IMR-90 (cell line): ENCODE data around the gene SPAG16. TPM values are rescaled to one million over a fixed set of nuclear protein-coding genes. Genes with fewer than 3 reads are reported as not detected.

Experiments
- ATAC-seq: fragments of 200-7000 bp; cut with Tn5 transposase; 2 replicates; pipeline ENCODE4 v1.9.1; 2020; ENCODE audit warnings: low read depth, mild to moderate bottlenecking, moderate library complexity
- BruUV-seq: library from RNA; stranded (reverse); fragments of 400-500 nt; replicated peaks from 2 replicates; lab custom pipeline; 2021; lab: Mats Ljungman, UMichigan
- CTCF ChIA-PET: fragments of 300-600 bp; formaldehyde crosslinking; extraction: SDS; loops from one replicate; lab custom pipeline; 2021; ENCODE audit warnings: antibody characterized with exemption; lab: Yijun Ruan, JAX
- POLR2A ChIA-PET: fragments of 300-600 bp; sonication (Branson Sonifier 250); formaldehyde crosslinking; loops from one replicate; lab custom pipeline; 2022; ENCODE audit warnings: antibody characterized with exemption; ENCODE audit not compliant: unreplicated experiment; lab: Charles Lee
- DNase-seq: peaks from one replicate; pipeline ENCODE4 v3.0.0; 2013
- H2AFZ ChIP-seq: replicated peaks from 2 replicates; pipeline ENCODE3; 2013; ENCODE audit warnings: low read length, mild to moderate bottlenecking; ENCODE audit not compliant: poor library complexity
- H2AK5ac ChIP-seq: 2 replicates; pipeline ENCODE4 v1.6.1; 2013; ENCODE audit warnings: low read depth, low read length, inconsistent platforms
- H2AK9ac ChIP-seq: replicated peaks from 2 replicates; pipeline ENCODE3; 2013; ENCODE audit warnings: mild to moderate bottlenecking, low read depth, low read length, moderate library complexity; ENCODE audit not compliant: poor library complexity
- H2BK120ac ChIP-seq: 2 replicates; pipeline ENCODE4 v1.6.1; 2013; ENCODE audit warnings: low read depth, low read length, inconsistent platforms
- H2BK15ac ChIP-seq: 3 replicates; pipeline ENCODE4 v1.6.1; 2013; ENCODE audit warnings: low read depth, low read length, inconsistent platforms
- H2BK20ac ChIP-seq: 2 replicates; pipeline ENCODE4 v1.6.1; 2013; ENCODE audit warnings: low read depth, mild to moderate bottlenecking, inconsistent platforms, low read length, moderate library complexity
- H2BK5ac ChIP-seq: 2 replicates; pipeline ENCODE4 v1.6.1; 2013; ENCODE audit warnings: mild to moderate bottlenecking, low read depth, low read length, inconsistent platforms; ENCODE audit not compliant: poor library complexity, severe bottlenecking
- H3K14ac ChIP-seq: replicated peaks from 2 replicates; pipeline ENCODE4 v1.6.1; 2013; ENCODE audit warnings: low read depth, low read length, inconsistent platforms
- H3K18ac ChIP-seq: 2 replicates; pipeline ENCODE4 v1.6.1; 2013; ENCODE audit warnings: low read depth, low read length, control low read depth
- H3K23ac ChIP-seq: 2 replicates; pipeline ENCODE4 v1.6.1; 2013; ENCODE audit warnings: low read depth, low read length, inconsistent platforms
- H3K27ac ChIP-seq: 2 replicates; pipeline ENCODE4 v1.5.1; 2013; ENCODE audit warnings: mild to moderate bottlenecking, control low read depth, low read length; ENCODE audit not compliant: insufficient read depth
- H3K27me3 ChIP-seq: 2 replicates; pipeline ENCODE4 v1.6.1; 2013; ENCODE audit warnings: low read length; ENCODE audit not compliant: control insufficient read depth, insufficient read depth
- H3K36me3 ChIP-seq: 2 replicates; pipeline ENCODE4 v1.6.1; 2013; ENCODE audit warnings: low read length, mixed read lengths; ENCODE audit not compliant: control insufficient read depth, insufficient read depth
- H3K4ac ChIP-seq: 2 replicates; pipeline ENCODE4 v1.6.1; 2013; ENCODE audit warnings: low read depth, low read length, inconsistent platforms
- H3K4me1 ChIP-seq: 2 replicates; pipeline ENCODE4 v1.6.1; 2013; ENCODE audit warnings: low read length, mixed read lengths; ENCODE audit not compliant: control insufficient read depth, insufficient read depth
- H3K4me2 ChIP-seq: 2 replicates; pipeline ENCODE4 v1.6.1; 2013; ENCODE audit warnings: low read depth, mild to moderate bottlenecking, control low read depth, low read length, moderate library complexity
- H3K4me3 ChIP-seq: 2 replicates; pipeline ENCODE4 v1.5.1; 2013; ENCODE audit warnings: low read depth, mild to moderate bottlenecking, control low read depth, low read length, moderate library complexity; ENCODE audit not compliant: insufficient read depth
- H3K56ac ChIP-seq: 2 replicates; pipeline ENCODE4 v1.6.1; 2013; ENCODE audit warnings: low read length, inconsistent platforms; ENCODE audit not compliant: insufficient read depth; ENCODE audit errors: extremely low read depth
- H3K79me1 ChIP-seq, 2 experiments: 2 replicates each; pipeline ENCODE4 v1.6.1; 2013; ENCODE audit warnings: low read length in 2 of 2, inconsistent platforms in 1 of 2, low read depth in 1 of 2
- H3K9ac ChIP-seq: 2 replicates; pipeline ENCODE4 v1.6.1; 2013; ENCODE audit warnings: low read depth, low read length, control low read depth
- H3K9me1 ChIP-seq: 2 replicates; pipeline ENCODE4 v1.6.1; 2013; ENCODE audit warnings: low read length, inconsistent platforms; ENCODE audit not compliant: insufficient read depth
- H3K9me3 ChIP-seq: 2 replicates; pipeline ENCODE4 v1.6.1; 2013; ENCODE audit warnings: low read length; ENCODE audit not compliant: control insufficient read depth, insufficient read depth
- H4K20me1 ChIP-seq: 2 replicates; pipeline ENCODE4 v1.6.1; 2013; ENCODE audit warnings: low read length, inconsistent platforms; ENCODE audit not compliant: insufficient read depth
- H4K5ac ChIP-seq: 2 replicates; pipeline ENCODE4 v1.6.1; 2013; ENCODE audit warnings: mild to moderate bottlenecking, low read depth, low read length, control low read depth
- H4K8ac ChIP-seq, 2 experiments: 2 replicates each; pipeline ENCODE4 v1.6.1; 2013; ENCODE audit warnings: low read depth in 2 of 2, low read length in 2 of 2, control low read depth in 1 of 2, inconsistent platforms in 1 of 2
- H4K91ac ChIP-seq: 2 replicates; pipeline ENCODE4 v1.6.1; 2013; ENCODE audit warnings: low read depth, low read length, inconsistent platforms; ENCODE audit not compliant: insufficient read depth
- BHLHE40 ChIP-seq: fragments of 150-350 bp; IDR thresholded peaks from 2 replicates; pipeline ENCODE4 v1.6.1; 2016; ENCODE audit warnings: mild to moderate bottlenecking, low read depth, low read length
- CEBPB ChIP-seq: IDR thresholded peaks from 2 replicates; pipeline ENCODE4 v1.6.1; 2012; ENCODE audit warnings: low read depth, low read length, improper control_type of control experiment
- CHD1 ChIP-seq: IDR thresholded peaks from 2 replicates; pipeline ENCODE4 v1.6.1; 2012; ENCODE audit warnings: low read depth, low read length, improper control_type of control experiment
- CTCF ChIP-seq: conservative IDR thresholded peaks from 2 replicates; pipeline ENCODE4 v1.5.1; 2012; ENCODE audit warnings: mild to moderate bottlenecking, low read depth, low read length, improper control_type of control experiment
- ELK1 ChIP-seq: fragments of 150-350 bp; IDR thresholded peaks from 2 replicates; pipeline ENCODE4 v1.6.1; 2016; ENCODE audit warnings: low read depth, mild to moderate bottlenecking, low read length, moderate library complexity, borderline replicate concordance
- FOS ChIP-seq: fragments of 150-350 bp; IDR thresholded peaks from 2 replicates; pipeline ENCODE4 v1.6.1; 2016; ENCODE audit warnings: low read depth, low read length
- MAFK ChIP-seq: IDR thresholded peaks from 2 replicates; pipeline ENCODE4 v1.6.1; 2012; ENCODE audit warnings: low read depth, low read length, improper control_type of control experiment
- MAZ ChIP-seq: IDR thresholded peaks from 2 replicates; pipeline ENCODE4 v1.6.1; 2012; ENCODE audit warnings: low read depth, mild to moderate bottlenecking, low read length, improper control_type of control experiment, moderate library complexity, borderline replicate concordance
- MXI1 ChIP-seq: IDR thresholded peaks from 2 replicates; pipeline ENCODE4 v1.6.1; 2012; ENCODE audit warnings: low read depth, mild to moderate bottlenecking, low read length, moderate library complexity, borderline replicate concordance
- NFE2L2 ChIP-seq: fragments of 150-350 bp; IDR thresholded peaks from 2 replicates; pipeline ENCODE4 v1.6.1; 2016; ENCODE audit warnings: low read depth, mild to moderate bottlenecking, low read length
- POLR2A ChIP-seq: IDR thresholded peaks from 2 replicates; pipeline ENCODE4 v1.6.1; 2012; ENCODE audit warnings: mild to moderate bottlenecking, low read depth, low read length
- RAD21 ChIP-seq: IDR thresholded peaks from 2 replicates; pipeline ENCODE4 v1.6.1; 2012; ENCODE audit warnings: low read length, improper control_type of control experiment
- RCOR1 ChIP-seq: IDR thresholded peaks from 2 replicates; pipeline ENCODE4 v1.6.1; 2012; ENCODE audit warnings: mild to moderate bottlenecking, low read length, improper control_type of control experiment; ENCODE audit not compliant: insufficient replicate concordance
- RFX5 ChIP-seq: IDR thresholded peaks from 2 replicates; pipeline ENCODE4 v1.8.0; 2012; ENCODE audit warnings: low read depth, mild to moderate bottlenecking, low read length, moderate library complexity
- SMC3 ChIP-seq: fragments of 150-350 bp; IDR thresholded peaks from 2 replicates; pipeline ENCODE4 v1.6.1; 2016; ENCODE audit warnings: low read depth, mild to moderate bottlenecking, antibody characterized with exemption, low read length, moderate library complexity
- USF2 ChIP-seq: fragments of 150-350 bp; IDR thresholded peaks from 2 replicates; pipeline ENCODE4 v1.6.1; 2017; ENCODE audit warnings: mild to moderate bottlenecking, antibody characterized with exemption, low read length, low read depth
- dilution Hi-C: fragments of 300-500 bp; cut with HindIII; formaldehyde crosslinking; loops from one replicate; pipeline ENCODE4 v1.14.3; 2018; ENCODE audit warnings: low sequenced_read_pairs; ENCODE audit not compliant: unreplicated experiment
- in situ Hi-C: fragments of 300-500 bp; cut with MboI; formaldehyde crosslinking; loops from 3 replicates; pipeline ENCODE4 v1.14.3; 2019; ENCODE audit warnings: low sequenced_read_pairs, inconsistent platforms, mixed read lengths
- intact Hi-C: fragments of 100-400 bp; cut with micrococcal nuclease; formaldehyde crosslinking; loops from 2 replicates; pipeline ENCODE4 v1.10.0; 2022
- polyA plus RNA-seq, 3 experiments: library from polyadenylated mRNA; depleted of rRNA; stranded (reverse); fragments of >200 nt; gene quantifications; 2 replicates each; pipeline ENCODE4 v1.2.3, GENCODE V29; 2012; ENCODE audit warnings: low replicate concordance in 1 of 3
- total RNA-seq: library from RNA; depleted of rRNA; stranded (reverse); fragments of >200 nt; gene quantifications from 2 replicates; pipeline ENCODE4 v1.2.3, GENCODE V29; 2012

SPAG16 gene
- total and polyA plus RNA-seq, 2 of the 4 experiments (the other 2 are of a cell fraction), result 7.3 to 13.5 TPM

GRCh38 chr2:213524164-213524563 lies 239.9 kb downstream of the SPAG16 start:
- TF ChIP-seq ELK1 (no peak), MAFK (no peak), RFX5 (no peak), CTCF (no peak), MXI1 (no peak), POLR2A (no peak), RCOR1 (no peak), FOS (no peak), SMC3 (no peak), CEBPB (no peak), BHLHE40 (no peak), CHD1 (no peak), RAD21 (no peak), MAZ (no peak), NFE2L2 (no peak), USF2 (no peak)
- dilution Hi-C loops, result no loop called here
- Histone ChIP-seq H2BK120ac (no peak overlapping the region), H3K9me1 (no peaks in the 10 kb centered on the region), H3K27ac (no peak overlapping the region), H3K4ac (no peak overlapping the region), H3K4me1 (no peaks in the 10 kb centered on the region), H4K91ac (no peak overlapping the region), H3K4me2 (no peak overlapping the region), H3K79me1 (no peaks in the 10 kb centered on the region), H2BK5ac (no peak overlapping the region), H3K27me3 (no peaks in the 10 kb centered on the region), H2AK9ac (no peak overlapping the region), H3K56ac (no peak overlapping the region), H3K36me3 (no peaks in the 10 kb centered on the region), H3K9ac (no peak overlapping the region), H4K20me1 (no peaks in the 10 kb centered on the region), H2AK5ac (no peak overlapping the region), H3K14ac (no peak overlapping the region), H4K5ac (no peak overlapping the region), H4K8ac (no peak overlapping the region), H2BK20ac (no peak overlapping the region), H3K18ac (no peak overlapping the region), H2BK15ac (no peak overlapping the region), H3K4me3 (no peak overlapping the region), H2AFZ (no peak overlapping the region), H3K23ac (no peak overlapping the region), H3K9me3 (peaks cover 10% of the 10 kb centered on the region)
- ATAC-seq (no peak), DNase-seq (no peak)
- ChIA-PET POLR2A (no interaction called here), CTCF (no interaction called here)
- BruUV-seq, result no TSS peak
- intact Hi-C loops, result no loop called here
- in situ Hi-C loops, result no loop called here
